GM12878 (cell line): ENCODE results near the gene CDH4. TPM values are rescaled to one million over a fixed set of nuclear protein-coding genes. Genes with fewer than 3 reads are reported as not detected.

Experiments
- ATAC-seq: fragments of 200-7000 bp; cut with Tn5 transposase; 3 replicates; pipeline ENCODE4 v1.9.1; 2020; ENCODE audit warnings: mild to moderate bottlenecking, moderate library complexity
- BruUV-seq: library from RNA; stranded (reverse); fragments of 400-500 nt; replicated peaks from 2 replicates; lab custom pipeline; 2021; lab: Mats Ljungman, UMichigan
- CTCF ChIA-PET: fragments of 300-600 bp; sonication (Branson Sonifier 250); formaldehyde crosslinking; extraction: SDS; loops from one replicate; lab custom pipeline; 2021; ENCODE audit warnings: inconsistent platforms; lab: Yijun Ruan, JAX
- POLR2A ChIA-PET: fragments of 350-600 bp; formaldehyde crosslinking; extraction: SDS; loops from one replicate; lab custom pipeline; 2021; ENCODE audit warnings: inconsistent platforms; lab: Charles Lee
- RAD21 ChIA-PET: fragments of 300-600 bp; sonication (Branson Sonifier 250); formaldehyde crosslinking; loops from one replicate; lab custom pipeline; 2023; ENCODE audit warnings: antibody characterized with exemption; ENCODE audit not compliant: unreplicated experiment; lab: Charles Lee
- SMC1A ChIA-PET: fragments of 300-600 bp; sonication (Branson Sonifier 250); formaldehyde crosslinking; loops from one replicate; lab custom pipeline; 2023; ENCODE audit not compliant: unreplicated experiment, uncharacterized antibody; lab: Charles Lee
- DNase-seq: peaks from one replicate; pipeline ENCODE4 v3.0.0-alpha.2; 2011; ENCODE audit warnings: low read depth, low spot score
- FAIRE-seq: peaks from 3 replicates; lab custom pipeline; 2011; peaks lifted over from hg19 to GRCh38; lab: Jason Lieb, UNC
- H2AFZ ChIP-seq: 2 replicates; pipeline ENCODE4 v1.6.0; 2011; ENCODE audit warnings: low read depth, low read length, control low read depth; ENCODE audit not compliant: control insufficient read depth
- H3K27ac ChIP-seq: 2 replicates; pipeline ENCODE4 v1.5.1; 2011; ENCODE audit warnings: control low read depth; ENCODE audit not compliant: control insufficient read depth, insufficient read depth
- H3K27me3 ChIP-seq, 2 experiments: replicated peaks in 1 of 2; 2 replicates each; pipeline versions ENCODE4 v1.6.0 to v1.6.1; 2011; ENCODE audit warnings: low read length in 1 of 2; ENCODE audit not compliant: control insufficient read depth in 2 of 2, insufficient read depth in 2 of 2
- H3K36me3 ChIP-seq, 2 experiments: 2 replicates each; pipeline ENCODE4 v1.5.1; 2011; ENCODE audit warnings: low read length in 1 of 2; ENCODE audit not compliant: control insufficient read depth in 2 of 2, insufficient read depth in 2 of 2
- H3K4me1 ChIP-seq: 2 replicates; pipeline ENCODE4 v1.6.1; 2011; ENCODE audit warnings: mild to moderate bottlenecking, low read length, moderate library complexity, mixed read lengths; ENCODE audit not compliant: control insufficient read depth, insufficient read depth
- H3K4me2 ChIP-seq: 2 replicates; pipeline ENCODE4 v1.6.0; 2011; ENCODE audit warnings: control low read depth; ENCODE audit not compliant: control insufficient read depth, insufficient read depth
- H3K4me3 ChIP-seq: fragments of 200-600 bp; sonication (generic); 2 replicates; pipeline ENCODE4 v1.5.1; 2016
- H3K79me2 ChIP-seq: 2 replicates; pipeline ENCODE4 v1.6.0; 2011; ENCODE audit warnings: low read length; ENCODE audit not compliant: control insufficient read depth, insufficient read depth
- H3K9ac ChIP-seq: 2 replicates; pipeline ENCODE4 v1.8.0; 2011; ENCODE audit warnings: low read length, control low read depth, mixed read lengths; ENCODE audit not compliant: control insufficient read depth, insufficient read depth
- H3K9me3 ChIP-seq: replicated peaks from 3 replicates; pipeline ENCODE4 v1.5.1; 2011; ENCODE audit warnings: mild to moderate bottlenecking, low read length; ENCODE audit not compliant: control insufficient read depth, insufficient read depth
- H4K20me1 ChIP-seq: 2 replicates; pipeline ENCODE4 v1.6.0; 2011; ENCODE audit not compliant: control insufficient read depth, insufficient read depth
- MYC ChIP-seq: IDR thresholded peaks from 2 replicates; pipeline ENCODE4 v1.6.1; 2011; ENCODE audit warnings: mild to moderate bottlenecking, low read length, moderate library complexity, inconsistent platforms; ENCODE audit not compliant: insufficient read depth, insufficient replicate concordance, insufficient read length, severe bottlenecking
- SMAD1 ChIP-seq: fragments of 450-650 bp; IDR thresholded peaks from 2 replicates; pipeline ENCODE4 v1.6.1; 2018; ENCODE audit warnings: mild to moderate bottlenecking, low read depth; ENCODE audit not compliant: partially characterized antibody
- WGBS: methylation state at CpG from one replicate; pipeline ENCODE4 v1.1.6; 2016; ENCODE audit warnings: low lambda C conversion rate; ENCODE audit not compliant: insufficient replicate concordance, insufficient coverage; ENCODE audit errors: missing lambda C conversion rate; 5-methylcytosine and 5-hydroxymethylcytosine counted together
- in situ Hi-C: fragments of 300-500 bp; cut with MboI; formaldehyde crosslinking; loops from 9 replicates; pipeline ENCODE4 v1.14.3; 2018; ENCODE audit warnings: mixed read lengths
- intact Hi-C: fragments of 100-400 bp; cut with micrococcal nuclease; formaldehyde crosslinking; loops from one replicate; pipeline ENCODE4 v1.14.2; 2022; ENCODE audit not compliant: unreplicated experiment
- polyA plus RNA-seq, 11 experiments: library from polyadenylated mRNA; depleted of rRNA in 4 of 11; unstranded in 6 of 11; stranded (reverse) in 5 of 11; fragments of >200 nt; fragmentation: Nextera tagmentation in 4 of 11; fragmentation: Illumina TruSeq in 1 of 11; extraction: Ambion mirVana in 4 of 11; extraction: Trizol in 1 of 11; gene quantifications; 1 replicate in 1 of 11; 2 replicates in 10 of 11; pipeline versions ENCODE4 v1.2.1 to v1.2.3, GENCODE V29; 2011 to 2016; ENCODE audit warnings: inconsistent platforms in 2 of 11, missing spikeins in 2 of 11, low read depth in 1 of 11
- total RNA-seq, 4 experiments: library from RNA; depleted of rRNA in 3 of 4; stranded (reverse); fragments of >200 nt in 3 of 4; fragmentation: Illumina TruSeq in 1 of 4; extraction: Trizol in 1 of 4; gene quantifications; 2 replicates each; pipeline versions ENCODE4 v1.2.1 to v1.2.3, GENCODE V29; 2013 to 2021

CDH4 gene
- total and polyA plus RNA-seq, 10 of the 15 experiments (the other 5 are each of a cell fraction or from before 2014, with no cell fraction given): not detected

DNA sequence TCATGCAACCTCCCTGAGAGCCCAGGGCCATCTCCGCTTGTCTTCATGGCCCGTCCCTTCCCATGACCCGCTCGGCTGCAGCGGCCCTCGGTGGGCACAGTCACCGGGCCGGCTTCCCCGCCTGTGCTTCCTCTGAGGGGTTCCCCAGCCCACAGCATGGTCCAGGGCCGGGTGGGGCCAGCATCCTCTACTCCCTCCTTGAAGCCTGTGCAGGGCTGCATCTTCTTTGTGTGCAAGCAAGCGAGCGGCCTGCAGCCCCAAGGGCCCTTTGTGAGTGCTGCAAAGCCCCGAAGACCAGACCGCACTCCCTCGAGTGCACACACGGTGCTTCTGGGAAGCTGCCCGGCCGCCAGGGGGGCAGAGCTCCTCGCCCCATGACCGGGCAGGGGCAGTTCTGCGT is 547.9 kb downstream of the CDH4 start:
- H3K9ac ChIP-seq: no peak overlapping the region
- H3K27ac ChIP-seq: no peak overlapping the region
- H3K79me2 ChIP-seq: no peaks in the 10 kb centered on the region
- FAIRE-seq: no peak
- no peak for ATAC-seq
- intact Hi-C loops: no loop called here
- ChIA-PET CTCF (no interaction called here), POLR2A (no interaction called here)
- DNase-seq: no peak
- in situ Hi-C loops: loop anchor here (5.0 kb wide), 1 partner anchor 47 kb away; no protein-coding TSS in a partner anchor
- BruUV-seq: no TSS peak
- 47% methylated on average over 21 of the region's 21 CpGs for WGBS
- H3K4me2 ChIP-seq: no peak overlapping the region
- no peak for TF ChIP-seq SMAD1
- TF ChIP-seq, all 136 proteins: peak for 0
- Histone ChIP-seq H3K27me3 (no peaks in the 10 kb centered on the region; a peak in 1 of 4 replicates), H4K20me1 (no peaks in the 10 kb centered on the region), H3K4me1 (no peaks in the 10 kb centered on the region), H3K36me3 (no peaks in the 10 kb centered on the region), H2AFZ (no peak overlapping the region), H3K4me3 (no peak overlapping the region), H3K9me3 (no peaks in the 10 kb centered on the region)
- RAD21 ChIA-PET: no interaction called here
- SMC1A ChIA-PET: no interaction called here

DNA sequence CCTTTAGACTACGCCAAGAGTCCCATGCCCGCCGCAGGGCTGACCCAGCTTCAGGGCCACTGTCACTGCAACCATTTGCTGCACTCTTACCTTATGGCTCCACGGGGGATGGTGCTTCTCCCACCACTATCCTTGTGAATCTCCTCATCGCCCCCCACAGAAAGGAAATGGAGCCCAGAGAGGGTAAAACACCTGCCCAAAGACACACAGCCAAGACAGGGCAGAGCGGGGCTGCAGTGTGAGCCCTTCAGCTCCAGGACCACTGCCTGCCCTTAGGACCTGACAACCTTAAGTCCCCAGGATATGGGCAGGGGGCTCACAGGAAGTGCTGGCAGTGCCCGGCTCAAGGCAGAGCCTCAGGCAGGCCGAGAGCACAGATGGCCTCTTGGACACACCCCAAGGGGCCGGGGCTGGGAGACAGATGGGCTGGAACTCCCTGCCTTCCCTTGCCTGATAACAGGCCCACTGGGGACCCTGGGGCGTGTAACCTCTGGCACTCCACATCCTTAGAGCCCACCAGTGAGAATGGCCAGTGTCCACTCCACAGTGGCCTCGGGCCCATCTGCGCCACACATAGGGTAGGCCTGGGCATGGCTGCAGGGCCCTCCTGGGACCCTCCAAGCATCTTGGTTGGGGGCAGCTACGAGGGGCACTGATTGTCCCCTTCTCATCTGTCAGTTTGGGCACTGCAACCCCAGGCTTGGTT is 548.5 kb downstream of the CDH4 start:
- intact Hi-C loops: no loop called here
- no peak for TF ChIP-seq MYC
- no peak overlapping the region for H3K9ac ChIP-seq
- in situ Hi-C loops: no loop called here
- H3K27me3 ChIP-seq: no peaks in the 10 kb centered on the region; a peak in 1 of 4 replicates
- ChIA-PET SMC1A (no interaction called here), RAD21 (no interaction called here), POLR2A (no interaction called here), CTCF (no interaction called here)
- no peaks in the 10 kb centered on the region for H3K4me1 ChIP-seq
- H3K79me2 ChIP-seq: no peaks in the 10 kb centered on the region
- H4K20me1 ChIP-seq: no peaks in the 10 kb centered on the region
- no peak overlapping the region for H3K4me2 ChIP-seq
- WGBS: 46% methylated on average over 9 of the region's 13 CpGs
- no peak for DNase-seq
- ATAC-seq: no peak
- no peak overlapping the region for H2AFZ ChIP-seq
- H3K27ac ChIP-seq: no peak overlapping the region
- no TSS peak for BruUV-seq
- no peaks in the 10 kb centered on the region for H3K36me3 ChIP-seq
- no peak for FAIRE-seq
- no peak overlapping the region for H3K4me3 ChIP-seq
- no peaks in the 10 kb centered on the region for H3K9me3 ChIP-seq
